ENCODE measurements around the gene PRDM16. TPM values are rescaled to one million over a fixed set of nuclear protein-coding genes. Genes with fewer than 3 reads are reported as not detected.

The PRDM16 gene
- total and polyA plus RNA-seq, 2 of the 13 experiments (the other 11 are each of a cell fraction or from before 2014, with no cell fraction given) = 0.15 to 0.81 TPM

GRCh38 chr1:3340548-3341235 is 271.7 kb downstream of the PRDM16 start (continued):
- no peak for TF ChIP-seq ZNF576 (CRISPR knock-in tag; IDR thresholded peaks at IDR 0.05)
- peak; percentile 64 for TF ChIP-seq ERF (CRISPR knock-in tag; IDR thresholded peaks at IDR 0.05)
- no peak for TF ChIP-seq ZNF567 (CRISPR knock-in tag; IDR thresholded peaks at IDR 0.05; ENCODE audit: borderline replicate concordance)
- peak; percentile 80; the same call in 1 of the 2 replicates for TF ChIP-seq ZNF503 (CRISPR knock-in tag; IDR thresholded peaks at IDR 0.05)
- TF ChIP-seq ZNF724P (CRISPR knock-in tag; IDR thresholded peaks at IDR 0.05; ENCODE audit: borderline replicate concordance) = no peak
- TF ChIP-seq HDAC6 (IDR thresholded peaks at IDR 0.05; ENCODE audit: low read depth, low read length) = no peak
- 0 out of 2 replicates have a peak, but pooled peaks have one; percentile 38 for TF ChIP-seq ZNF616 (CRISPR knock-in tag; IDR thresholded peaks at IDR 0.05; ENCODE audit: low read depth)
- TF ChIP-seq ZNF18 (CRISPR knock-in tag; IDR thresholded peaks at IDR 0.05; ENCODE audit: insufficient replicate concordance) = peak; percentile 88
- no peak for TF ChIP-seq MAFF (IDR thresholded peaks at IDR 0.05; ENCODE audit: low read depth, low read length)
- no peak for TF ChIP-seq ZBTB14 (CRISPR knock-in tag; IDR thresholded peaks at IDR 0.05)
- TF ChIP-seq TAF1 (CRISPR knock-in tag; IDR thresholded peaks at IDR 0.05) = peak; percentile 49
- TF ChIP-seq ELF3 (CRISPR knock-in tag; IDR thresholded peaks at IDR 0.05) = peak; percentile 90
- TF ChIP-seq KLF12 (CRISPR knock-in tag; IDR thresholded peaks at IDR 0.05; ENCODE audit: borderline replicate concordance) = 0 out of 2 replicates have a peak, but pooled peaks have one; percentile 68
- 0 out of 2 replicates have a peak, but pooled peaks have one; percentile 36 for TF ChIP-seq NFATC3 (CRISPR knock-in tag; IDR thresholded peaks at IDR 0.05)
- TF ChIP-seq MAFK (conservative IDR thresholded peaks at IDR 0.05 in 1 of 2, IDR thresholded peaks at IDR 0.05 in 1 of 2; ENCODE audit: low read length in 2 of 2) = no peak
- TF ChIP-seq TBX2 (CRISPR knock-in tag; IDR thresholded peaks at IDR 0.05; ENCODE audit: borderline replicate concordance) = peak; percentile 86; the same call in 1 of the 2 replicates
- TF ChIP-seq RXRB (CRISPR knock-in tag; IDR thresholded peaks at IDR 0.05; ENCODE audit: borderline replicate concordance) = peak; percentile 75
- TF ChIP-seq ATM (IDR thresholded peaks at IDR 0.05; ENCODE audit: borderline replicate concordance) = no peak
- no peak for TF ChIP-seq SP5 (CRISPR knock-in tag; IDR thresholded peaks at IDR 0.05; ENCODE audit: borderline replicate concordance, low read depth)
- no peak for TF ChIP-seq ATRX (CRISPR knock-in tag; IDR thresholded peaks at IDR 0.05; ENCODE audit: borderline replicate concordance)
- TF ChIP-seq ZNF552 (CRISPR knock-in tag; IDR thresholded peaks at IDR 0.05; ENCODE audit: borderline replicate concordance) = 0 out of 2 replicates have a peak, but pooled peaks have one; percentile 38
- peak; percentile 68 for TF ChIP-seq PRPF4 (IDR thresholded peaks at IDR 0.05; ENCODE audit: low read depth, low read length, poor library complexity, severe bottlenecking)
- no peak for TF ChIP-seq JUND (CRISPR knock-in tag; IDR thresholded peaks at IDR 0.05)
- TF ChIP-seq FOXK2 (IDR thresholded peaks at IDR 0.05) = no peak
